WI38 (cell line): ENCODE results near the gene IQCK.

Source experiments
- H3K4me3 ChIP-seq: 2 replicates; pipeline ENCODE4 v1.5.1; 2011; ENCODE audit warnings: low read depth, mild to moderate bottlenecking, control low read depth, low read length
- TF ChIP-seq, protein P1 (sequence below): IDR thresholded peaks from 2 replicates; pipeline ENCODE4 v1.5.1; 2012; ENCODE audit warnings: low read depth, mild to moderate bottlenecking, control low read depth, low read length

IQCK gene

GRCh38 chr16:19853132-19853741 lies 135.2 kb downstream of the IQCK start:
- no peak overlapping the region for H3K4me3 ChIP-seq
- TF ChIP-seq, protein P1, sequence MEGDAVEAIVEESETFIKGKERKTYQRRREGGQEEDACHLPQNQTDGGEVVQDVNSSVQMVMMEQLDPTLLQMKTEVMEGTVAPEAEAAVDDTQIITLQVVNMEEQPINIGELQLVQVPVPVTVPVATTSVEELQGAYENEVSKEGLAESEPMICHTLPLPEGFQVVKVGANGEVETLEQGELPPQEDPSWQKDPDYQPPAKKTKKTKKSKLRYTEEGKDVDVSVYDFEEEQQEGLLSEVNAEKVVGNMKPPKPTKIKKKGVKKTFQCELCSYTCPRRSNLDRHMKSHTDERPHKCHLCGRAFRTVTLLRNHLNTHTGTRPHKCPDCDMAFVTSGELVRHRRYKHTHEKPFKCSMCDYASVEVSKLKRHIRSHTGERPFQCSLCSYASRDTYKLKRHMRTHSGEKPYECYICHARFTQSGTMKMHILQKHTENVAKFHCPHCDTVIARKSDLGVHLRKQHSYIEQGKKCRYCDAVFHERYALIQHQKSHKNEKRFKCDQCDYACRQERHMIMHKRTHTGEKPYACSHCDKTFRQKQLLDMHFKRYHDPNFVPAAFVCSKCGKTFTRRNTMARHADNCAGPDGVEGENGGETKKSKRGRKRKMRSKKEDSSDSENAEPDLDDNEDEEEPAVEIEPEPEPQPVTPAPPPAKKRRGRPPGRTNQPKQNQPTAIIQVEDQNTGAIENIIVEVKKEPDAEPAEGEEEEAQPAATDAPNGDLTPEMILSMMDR = no peak

DNA sequence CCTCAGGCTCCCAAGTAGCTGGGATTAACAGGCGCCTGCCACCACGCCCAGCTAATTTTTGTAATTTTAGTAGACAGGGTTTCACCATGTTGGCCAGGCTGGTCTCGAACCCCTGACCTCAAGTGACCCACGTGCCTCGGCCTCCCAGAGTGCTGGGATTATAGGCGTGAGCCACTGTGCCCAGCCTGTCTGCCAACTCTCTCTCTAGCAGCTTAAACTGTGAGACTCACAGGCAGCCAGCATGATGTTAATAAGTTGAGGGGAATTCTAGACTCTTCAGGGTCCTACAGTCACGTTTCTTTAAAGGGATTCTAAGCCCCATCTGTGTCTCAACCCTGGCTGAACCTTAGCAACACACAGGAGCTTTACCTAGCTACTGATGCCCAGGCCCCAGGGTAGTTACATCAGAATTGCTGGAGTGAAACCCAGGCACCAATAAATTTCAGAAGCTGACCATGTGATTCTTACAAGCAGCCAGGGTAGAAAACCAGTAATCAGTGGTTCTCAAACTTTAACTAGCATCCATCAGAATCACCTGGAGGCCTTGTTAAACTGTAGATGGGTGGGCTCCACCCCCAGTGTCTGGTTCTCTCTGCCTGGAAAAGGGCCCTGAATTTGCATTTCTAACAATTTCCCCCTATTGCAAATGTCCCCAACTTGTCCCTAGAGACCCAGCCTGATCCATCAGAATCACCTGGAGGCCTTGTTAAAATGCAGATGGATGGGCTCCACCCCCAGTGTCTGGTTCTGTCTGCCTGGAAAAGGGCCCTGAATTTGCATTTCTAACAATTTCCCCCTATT lies 135.9 kb downstream of the IQCK start:
- TF ChIP-seq, protein P1 = no peak
- H3K4me3 ChIP-seq = no peak overlapping the region

- TF ChIP-seq, protein P1 = no peak
- no peak overlapping the region for H3K4me3 ChIP-seq
Observed at GRCh38 chr16:19854543-19854876, 136.4 kb downstream of the IQCK start.

DNA sequence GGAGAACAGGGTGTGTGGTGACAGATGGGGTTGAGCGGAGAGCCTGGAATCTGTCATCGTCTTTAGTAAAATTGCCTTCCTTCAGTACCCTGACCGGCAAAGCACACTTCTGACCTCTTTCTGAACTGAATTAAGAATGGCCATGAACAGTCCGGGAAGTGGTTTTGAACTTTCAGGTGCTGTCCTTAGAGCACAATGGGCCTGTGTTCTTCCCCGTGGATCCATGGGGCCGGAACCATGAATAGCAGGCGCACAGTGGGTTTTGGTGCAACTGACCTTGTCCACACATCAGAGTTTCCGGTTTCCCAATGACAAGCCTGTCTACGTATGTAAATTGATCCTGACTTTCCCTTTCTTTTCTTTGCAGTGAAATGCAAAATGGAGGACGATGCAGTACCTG lies 138.0 kb downstream of the IQCK start:
- H3K4me3 ChIP-seq = no peak overlapping the region
- TF ChIP-seq, protein P1 = no peak

DNA sequence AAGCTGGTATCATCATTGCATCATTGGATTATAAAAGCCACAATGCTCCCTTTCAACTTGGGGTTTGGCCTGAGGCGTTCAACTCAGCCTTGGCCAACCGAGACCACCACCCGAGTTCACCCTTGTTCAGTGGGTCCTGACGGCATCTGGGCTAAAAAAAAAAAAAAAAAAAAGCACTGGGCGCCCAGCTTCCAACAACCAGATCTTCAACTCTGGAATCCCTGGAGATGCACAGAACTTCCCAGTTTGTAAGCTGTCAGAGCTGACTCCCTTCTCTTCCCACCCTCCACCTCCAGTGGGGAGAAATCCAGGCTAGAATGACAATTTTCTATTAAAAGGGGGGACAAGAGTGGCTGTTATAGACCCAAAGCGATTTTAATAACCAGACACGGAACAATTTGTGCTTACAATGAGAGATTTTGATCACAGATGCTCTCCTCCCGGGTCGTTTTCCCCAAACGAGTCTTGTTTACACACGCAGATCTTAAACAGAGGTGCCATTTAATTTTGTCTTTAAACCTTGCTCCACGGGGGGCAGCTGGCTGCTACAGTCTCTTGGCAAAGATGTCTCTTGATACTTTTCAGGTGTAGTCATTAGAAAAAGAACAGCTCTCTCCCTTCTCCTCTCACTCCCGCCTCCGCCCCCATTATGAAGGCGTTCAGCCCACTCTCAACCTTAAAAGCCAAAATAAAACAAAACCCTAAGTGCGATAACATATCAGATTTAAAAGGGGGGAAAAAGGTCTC lies 139.7 kb downstream of the IQCK start:
- no peak overlapping the region for H3K4me3 ChIP-seq
- TF ChIP-seq, protein P1 = no peak

DNA sequence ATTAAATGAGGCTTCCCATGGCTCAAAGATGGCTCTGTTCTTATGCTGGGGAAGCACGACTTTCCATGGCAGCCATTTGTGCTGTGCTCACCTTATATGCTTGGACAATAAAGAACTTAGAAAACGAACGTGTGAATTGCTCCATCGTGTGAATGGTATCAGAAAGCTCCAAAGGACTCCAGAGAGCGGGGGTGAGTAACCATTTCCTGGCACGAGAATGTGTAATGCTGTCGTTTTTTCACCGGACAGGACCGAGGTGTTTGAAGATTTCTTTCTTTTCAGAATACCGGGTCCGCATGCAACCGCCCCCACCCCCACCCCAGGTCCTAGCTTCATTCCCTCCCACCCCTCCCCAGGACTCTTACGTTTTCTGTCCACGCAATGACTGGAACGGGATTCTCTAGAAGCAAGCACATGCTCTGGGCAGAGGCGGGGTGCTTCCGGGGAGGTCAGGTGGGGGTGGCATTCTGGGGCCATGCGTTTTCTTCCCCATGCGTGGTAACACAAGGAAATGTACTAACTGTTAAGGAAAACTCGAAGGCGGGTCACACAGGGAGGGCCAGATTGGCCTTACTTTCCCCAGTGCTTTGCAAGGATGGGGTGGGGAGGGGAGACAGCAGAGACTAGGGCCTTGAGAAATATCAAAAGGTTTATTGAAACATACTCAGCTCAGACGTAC lies 140.4 kb downstream of the IQCK start:
- no peak overlapping the region for H3K4me3 ChIP-seq
- TF ChIP-seq, protein P1 = no peak
